SK-N-DZ (cell line): ENCODE data around the gene PRPF40A.

Source experiments
- DNase-seq: peaks from one replicate; pipeline ENCODE4 v3.0.0-alpha.2; 2015; ENCODE audit warnings: low spot score

PRPF40A gene

DNA sequence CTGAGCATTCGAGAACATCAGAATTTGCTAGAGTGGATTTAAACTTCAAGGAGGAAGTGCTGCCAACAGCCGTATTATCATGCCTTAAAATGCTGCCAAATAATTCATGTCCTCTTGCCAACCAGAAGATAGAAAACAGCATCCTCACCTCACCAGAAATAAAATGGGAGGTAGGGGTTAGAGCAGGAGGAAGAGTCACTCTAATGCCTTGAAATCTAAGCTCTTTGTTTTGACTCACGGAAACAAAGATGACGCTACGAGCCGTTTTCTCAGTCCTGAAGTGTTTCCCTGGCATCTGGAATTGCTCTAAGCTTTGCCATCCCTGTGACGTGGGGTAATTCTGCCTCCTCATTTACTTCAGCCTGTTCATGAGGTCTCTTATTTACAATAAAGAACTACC, 97.1 kb downstream of the PRPF40A start:
- no peak for DNase-seq

DNA sequence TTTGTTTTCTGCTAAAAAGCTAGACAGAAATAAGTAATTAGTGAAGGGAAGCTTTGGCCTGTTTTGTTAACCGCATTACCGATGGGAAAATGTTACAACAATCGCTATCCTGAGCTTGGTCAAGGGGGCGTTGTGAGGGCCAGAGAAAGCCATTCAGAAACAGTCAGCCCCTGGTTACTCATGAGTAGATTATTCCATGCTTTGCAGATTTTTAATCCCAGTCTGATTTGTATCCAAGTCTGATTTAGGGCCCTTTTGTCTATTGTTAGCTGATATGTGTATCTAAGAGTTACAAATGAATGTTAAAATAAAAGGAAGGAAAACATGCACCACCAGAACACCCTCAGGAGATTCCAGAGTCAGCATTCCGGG, 99.1 kb downstream of the PRPF40A start:
- no peak for DNase-seq

DNA sequence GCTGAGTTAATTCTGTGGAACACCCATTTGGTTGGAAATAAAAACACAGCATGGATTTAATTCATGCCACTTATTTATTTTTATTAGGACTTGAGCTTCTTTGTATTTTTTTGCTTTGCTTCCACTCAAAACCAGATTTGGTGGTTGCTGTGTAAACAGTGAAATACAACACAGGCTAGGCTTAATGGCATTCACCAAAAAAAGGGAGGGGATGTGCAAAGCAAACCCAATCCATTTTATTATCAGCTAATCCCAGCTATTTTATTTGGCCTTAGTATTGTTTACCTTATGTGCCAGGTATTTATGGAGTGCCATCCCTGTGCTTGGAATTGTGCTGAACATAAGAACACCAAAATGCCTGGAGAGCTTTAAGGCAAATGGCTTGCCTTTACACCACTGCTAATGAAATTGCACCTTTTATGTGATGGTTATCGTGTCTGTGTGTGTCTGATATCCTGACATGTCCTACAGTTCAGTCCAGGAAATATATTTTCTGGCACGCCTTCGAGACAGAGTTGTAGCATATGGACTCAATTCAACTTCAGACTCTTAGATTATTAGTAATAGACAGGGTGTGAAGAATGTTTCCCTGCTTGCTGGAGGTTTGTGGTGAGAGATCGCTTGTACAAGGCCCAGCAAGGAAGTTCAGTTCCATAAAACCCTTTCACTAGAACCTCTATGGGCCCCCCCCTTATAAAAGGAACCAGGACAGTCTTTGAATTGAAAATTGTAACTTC, 99.6 kb downstream of the PRPF40A start:
- DNase-seq = no peak

DNA sequence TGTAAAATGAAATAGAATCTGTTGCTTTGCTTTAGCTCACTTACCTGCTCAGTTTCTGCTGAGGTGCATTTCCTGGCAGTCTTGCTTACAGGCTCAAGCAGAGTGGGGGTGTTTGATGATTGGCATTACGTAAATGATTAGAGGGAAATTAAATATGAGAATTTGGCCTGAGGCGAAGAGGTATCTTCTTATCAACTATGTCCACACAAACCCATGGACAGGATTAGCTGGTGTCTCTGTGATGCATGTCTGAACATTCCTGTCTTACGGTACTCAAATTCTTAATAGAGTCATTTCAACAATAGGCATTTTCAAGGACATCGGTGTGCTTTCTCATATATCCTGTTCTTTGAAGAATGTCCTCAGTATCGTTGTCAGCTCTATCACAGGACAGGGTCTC, 102.1 kb downstream of the PRPF40A start:
- no peak for DNase-seq

DNA sequence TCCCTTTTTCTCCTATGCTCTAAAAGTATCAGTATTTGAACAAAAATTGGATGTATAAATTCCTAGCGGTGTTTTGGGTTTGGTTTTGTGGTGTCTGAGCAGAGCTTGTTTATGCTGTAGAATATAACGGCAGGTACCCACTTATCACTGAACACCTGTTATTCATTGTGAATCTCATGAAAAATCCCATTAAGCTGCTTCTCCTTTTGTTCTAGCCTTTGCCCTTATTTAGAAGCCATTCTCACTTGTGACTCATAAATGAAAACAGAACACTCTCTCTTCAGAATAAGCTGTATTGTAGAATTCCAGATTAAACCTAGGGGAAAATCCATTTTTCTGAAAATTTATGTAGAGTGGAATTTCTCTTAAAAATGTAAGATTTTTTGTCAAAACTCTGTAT, 104.0 kb downstream of the PRPF40A start:
- no peak for DNase-seq

DNA sequence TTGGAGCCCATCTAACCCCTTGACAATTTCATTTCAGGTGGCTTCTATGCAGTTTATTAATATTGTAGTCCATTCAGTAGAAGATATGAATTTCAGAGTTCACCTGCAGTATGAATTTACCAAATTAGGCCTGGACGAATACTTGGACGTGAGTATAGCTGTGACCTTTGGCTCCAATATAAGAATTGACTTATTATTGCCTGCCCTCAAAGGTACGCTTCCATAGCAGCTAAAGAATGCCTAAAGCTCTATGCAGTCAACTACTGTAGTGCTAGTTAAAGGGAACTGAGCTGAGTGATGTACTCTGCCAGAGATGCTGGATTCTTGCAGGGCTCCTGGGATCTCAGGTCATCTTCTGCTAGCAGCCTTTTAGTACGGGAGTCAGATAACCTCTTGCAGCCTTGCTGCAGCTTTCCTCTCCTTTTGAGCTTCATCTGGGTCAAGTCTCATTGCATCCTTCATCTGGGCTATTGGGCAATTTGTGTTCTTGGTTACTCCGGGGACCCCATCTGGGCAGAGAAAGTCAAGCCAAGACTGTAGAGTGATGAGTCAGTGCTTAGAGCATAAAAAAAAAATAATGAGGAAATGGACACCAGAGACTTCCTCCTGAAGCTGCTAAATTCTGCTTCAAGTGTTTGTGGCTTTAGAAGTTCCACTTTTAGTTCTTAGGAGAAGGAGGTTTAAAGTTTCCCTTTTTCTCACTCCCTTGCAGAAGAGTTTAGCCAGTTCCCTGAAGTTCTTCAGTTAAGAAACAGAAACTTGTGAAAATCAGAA, 105.6 kb downstream of the PRPF40A start:
- DNase-seq = no peak

DNA sequence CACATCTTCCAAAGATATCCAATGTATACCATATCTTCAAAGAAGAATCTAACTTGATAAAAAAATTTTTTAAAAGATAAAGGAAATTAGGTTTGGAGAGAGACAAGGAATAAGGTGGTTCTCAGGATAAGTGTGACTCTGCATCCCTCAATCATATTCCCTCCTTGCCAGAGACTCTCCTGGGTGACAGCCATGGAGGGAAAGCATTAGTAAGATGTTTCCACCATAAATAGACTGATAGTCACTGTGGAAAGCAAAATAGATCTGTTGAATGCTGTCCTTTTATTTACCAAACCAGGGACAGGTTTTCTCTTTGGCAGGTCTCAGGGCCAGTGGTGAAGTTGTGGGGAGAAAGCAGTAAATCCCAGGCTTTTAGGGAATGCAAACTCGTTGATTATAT, 107.6 kb downstream of the PRPF40A start:
- DNase-seq = no peak

DNA sequence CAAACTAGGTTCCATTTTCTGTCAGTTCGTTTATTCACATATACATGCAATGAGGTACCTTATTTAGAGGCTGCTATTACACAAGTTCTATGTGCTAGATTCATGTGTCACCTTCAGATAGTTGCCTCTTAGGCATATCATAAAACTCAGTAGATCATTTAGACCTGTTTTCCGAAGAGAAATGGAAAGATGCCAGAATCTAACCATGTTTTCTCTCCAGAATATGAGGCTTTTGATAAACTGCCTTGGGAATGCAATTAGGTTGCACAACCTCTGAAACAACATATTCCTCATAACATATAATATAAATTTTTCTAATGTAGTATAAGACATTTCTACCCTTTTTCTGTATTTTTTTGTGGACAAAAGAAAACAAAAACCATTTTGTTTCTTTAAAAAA, 108.1 kb downstream of the PRPF40A start:
- DNase-seq = no peak

DNA sequence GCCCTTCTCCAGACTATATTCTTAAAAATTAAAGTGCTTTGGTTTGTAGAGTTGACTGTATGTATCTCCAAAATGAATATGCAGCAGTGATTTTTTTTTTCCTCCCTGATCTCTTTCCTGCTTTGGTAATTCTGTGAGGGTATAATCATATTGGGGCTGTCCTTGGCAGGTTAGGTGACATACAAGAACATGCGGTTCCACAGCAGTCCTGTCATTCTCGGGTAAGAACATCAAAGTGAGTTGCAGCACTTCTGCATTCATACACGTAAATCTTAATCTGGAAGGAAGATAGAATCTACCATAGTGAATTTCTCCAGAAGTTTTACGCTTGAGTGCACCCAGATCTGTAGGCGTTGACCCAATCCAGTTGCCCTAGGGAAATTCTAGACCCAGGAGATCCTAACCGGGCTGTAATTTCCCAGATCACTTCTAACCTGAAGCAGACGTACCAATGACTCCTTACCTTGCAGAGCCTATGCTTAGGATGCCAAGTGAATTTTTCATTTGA, 109.4 kb downstream of the PRPF40A start:
- DNase-seq = peak; percentile 13

DNA sequence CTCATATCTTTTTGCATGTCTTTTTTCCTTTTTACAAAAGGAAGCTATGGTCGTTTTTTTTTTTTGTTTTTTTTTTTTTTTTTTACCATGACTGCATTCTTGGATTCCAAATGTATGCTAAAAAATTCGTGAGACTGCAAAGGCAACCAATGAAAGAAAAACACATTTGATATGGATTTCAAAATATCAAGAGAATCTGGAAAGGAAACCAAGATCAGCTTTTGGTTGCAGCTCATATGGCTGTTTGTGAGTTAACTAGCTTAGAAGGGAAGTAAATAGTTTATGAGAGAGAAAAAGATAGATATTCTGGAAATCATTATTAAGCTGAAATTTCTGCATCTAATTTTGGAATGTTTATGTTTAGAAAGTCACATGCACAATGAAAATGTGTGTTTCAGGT, 110.3 kb downstream of the PRPF40A start:
- no peak for DNase-seq

DNA sequence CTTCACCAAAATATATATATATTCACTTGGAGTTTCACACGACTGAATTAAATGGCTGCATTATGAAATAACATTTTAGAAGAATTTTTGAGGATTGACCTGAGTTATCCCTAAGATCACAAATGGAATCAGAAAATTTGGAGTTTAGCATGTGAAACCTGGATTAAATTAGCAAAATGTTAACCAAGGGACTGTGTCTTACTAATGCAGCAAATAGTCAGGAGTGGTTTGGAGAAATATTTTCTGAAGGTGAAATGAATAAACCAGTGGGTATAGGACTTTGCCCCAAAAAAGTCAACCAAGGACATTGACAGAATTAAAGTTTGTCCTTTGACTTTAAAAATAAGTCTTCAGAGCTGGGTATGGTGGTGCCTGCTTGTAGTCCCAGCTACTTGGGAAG, 111.2 kb downstream of the PRPF40A start:
- DNase-seq = no peak

DNA sequence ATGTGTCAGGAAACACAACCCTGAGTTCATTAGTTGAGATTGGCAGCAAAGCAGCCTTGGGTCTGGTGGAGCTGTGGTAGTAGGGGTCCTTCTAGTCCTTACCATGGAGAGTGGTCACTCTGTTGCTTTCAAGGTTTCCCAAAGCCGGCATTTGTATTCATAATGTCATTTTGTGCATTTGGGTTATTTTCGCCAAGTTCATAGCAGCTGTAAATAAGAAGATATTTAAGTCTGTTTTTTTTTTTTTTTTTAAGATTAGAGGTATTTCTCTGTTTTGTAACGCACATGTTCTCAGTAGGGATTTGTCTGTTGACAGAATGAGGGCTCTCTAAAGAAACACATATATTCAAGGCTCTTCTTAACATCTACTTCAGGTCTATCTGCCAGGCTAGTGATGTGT, 114.1 kb downstream of the PRPF40A start:
- no peak for DNase-seq

DNA sequence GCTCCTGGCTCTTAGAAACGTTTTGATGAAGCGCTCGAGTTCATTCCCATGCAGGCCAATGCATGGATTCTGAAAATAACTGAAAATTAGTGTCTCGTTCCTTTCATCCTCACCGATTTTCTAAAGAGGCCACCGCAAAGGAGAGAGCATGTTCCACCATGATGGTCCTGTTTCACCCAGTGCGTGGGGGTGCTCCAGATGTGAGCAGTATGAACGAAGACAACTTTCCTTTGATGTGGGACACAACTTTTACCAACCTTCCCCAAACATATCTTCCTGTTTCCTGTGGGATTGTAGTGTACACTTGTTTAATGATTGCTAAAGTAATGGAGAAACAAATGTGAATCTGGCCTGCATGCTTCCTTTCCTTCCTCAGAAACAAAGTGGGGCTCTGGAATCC, 114.5 kb downstream of the PRPF40A start:
- DNase-seq = no peak
